HG02840 (cell line): Measurements from ENCODE around the gene ST8SIA3.
"Not testable (repeated sequence)": the region's sequence is repeated elsewhere in the genome, so short reads cannot be mapped to it uniquely, and the experiment has no call there.

Source experiments
- ATAC-seq: cut with Tn5 transposase; IDR thresholded peaks from one replicate; pipeline ENCODE4 v1.9.1; 2021; ENCODE audit warnings: mild to moderate bottlenecking, moderate library complexity, moderate number of reproducible peaks; ENCODE audit not compliant: unreplicated experiment, low FRiP score

ST8SIA3 gene

DNA sequence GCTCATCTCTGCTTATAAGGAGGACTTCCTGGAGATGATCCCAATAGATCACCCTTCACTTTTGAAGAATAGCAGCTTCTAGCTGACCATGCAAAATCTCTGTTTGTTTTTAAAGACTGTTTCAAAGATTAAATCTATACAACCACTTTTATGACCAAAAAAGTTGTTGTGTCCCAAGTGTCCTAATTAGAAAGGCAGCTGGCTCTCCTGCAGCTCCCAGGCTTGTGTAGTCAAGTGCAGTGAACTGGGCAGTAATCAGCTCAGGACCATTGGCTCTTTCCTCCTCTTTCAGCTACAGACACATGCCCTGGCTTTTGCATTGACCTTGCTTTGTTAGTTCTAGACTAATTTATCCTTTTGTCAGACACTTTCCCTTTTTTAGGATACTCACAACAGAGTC, 10.4 kb downstream of the ST8SIA3 start:
- no peak for ATAC-seq

DNA sequence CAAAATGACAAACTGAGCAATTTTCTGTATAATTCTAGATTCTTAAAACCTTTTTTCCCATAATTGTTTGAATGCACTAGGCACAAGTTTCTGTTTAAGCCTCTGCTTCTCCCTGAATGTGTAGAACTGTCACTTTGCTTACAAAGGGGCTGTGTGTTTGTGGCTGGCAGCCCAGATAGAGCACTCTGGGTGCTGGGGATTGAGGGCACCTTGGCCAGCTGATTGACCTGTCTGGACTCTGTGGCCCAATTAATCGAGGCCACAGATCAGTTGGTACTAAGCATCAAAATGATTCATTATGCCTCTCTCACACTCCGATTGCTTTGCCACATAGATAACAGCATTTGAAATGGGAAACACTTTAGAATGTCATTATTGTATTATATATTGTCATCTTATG, 12.1 kb downstream of the ST8SIA3 start:
- ATAC-seq: no peak

DNA sequence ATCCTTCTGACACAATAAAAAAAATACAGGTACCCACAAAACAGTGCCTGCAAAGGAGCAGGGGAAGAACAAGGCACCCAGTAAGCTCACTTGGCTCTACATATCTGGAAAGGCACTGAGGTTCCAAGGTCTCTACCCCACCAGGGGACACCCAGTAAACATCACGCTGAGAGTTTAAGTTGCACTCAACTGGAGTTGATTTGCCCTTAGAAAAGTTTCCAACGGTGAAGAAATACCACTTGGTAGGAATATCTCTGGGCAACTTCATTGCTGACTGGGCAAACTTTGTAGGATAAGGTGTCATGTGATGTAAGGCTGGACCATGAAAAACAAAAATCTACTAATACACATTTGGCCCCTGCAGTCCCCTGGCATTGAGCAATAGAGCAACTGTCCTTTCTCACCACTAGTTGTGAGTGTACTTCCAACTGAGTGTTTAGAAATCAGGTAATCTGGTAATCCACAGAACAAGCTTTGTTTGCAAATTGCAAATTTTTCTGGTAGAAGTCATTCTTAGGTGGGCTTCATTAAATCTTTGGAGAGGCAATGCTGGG, 14.2 kb downstream of the ST8SIA3 start:
- no peak for ATAC-seq

DNA sequence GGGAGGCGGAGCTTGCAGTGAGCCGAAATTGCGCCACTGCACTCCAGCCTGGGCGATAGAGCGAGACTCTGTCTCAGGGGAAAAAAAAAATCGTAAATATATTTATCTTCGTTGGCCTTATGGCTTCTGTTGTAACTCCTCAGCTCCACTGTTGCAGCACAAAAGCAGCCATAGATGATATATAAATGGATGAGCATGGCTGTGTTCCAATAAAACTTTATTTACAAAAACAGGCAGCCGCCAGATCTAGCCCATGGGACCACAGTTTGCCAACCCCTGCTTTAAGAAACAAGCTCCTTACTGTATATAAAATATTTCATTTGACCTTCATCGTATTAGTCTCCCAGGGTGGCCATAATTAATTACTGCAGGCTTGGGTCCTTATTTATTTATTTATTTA, 20.1 kb downstream of the ST8SIA3 start:
- no peak for ATAC-seq

DNA sequence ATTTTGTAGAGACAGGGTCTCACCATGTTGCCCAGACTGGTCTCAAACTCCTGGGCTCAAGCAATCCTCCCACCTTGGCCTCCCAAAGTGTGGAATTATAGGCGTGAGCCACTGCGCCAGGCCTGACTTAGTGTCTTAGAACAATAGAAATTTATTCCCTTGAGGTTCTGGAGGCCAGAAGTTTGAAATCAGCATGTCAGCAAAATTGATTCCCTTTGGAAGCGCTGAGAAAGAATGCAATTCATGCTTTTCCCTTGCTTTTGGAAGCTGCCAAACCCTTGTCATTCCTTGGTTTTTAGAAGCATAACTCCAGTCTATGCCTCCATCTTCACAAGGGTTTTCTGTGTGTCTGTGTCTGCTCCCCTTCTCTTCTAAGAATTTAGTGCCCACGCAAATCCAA, 20.7 kb downstream of the ST8SIA3 start:
- ATAC-seq: no peak

DNA sequence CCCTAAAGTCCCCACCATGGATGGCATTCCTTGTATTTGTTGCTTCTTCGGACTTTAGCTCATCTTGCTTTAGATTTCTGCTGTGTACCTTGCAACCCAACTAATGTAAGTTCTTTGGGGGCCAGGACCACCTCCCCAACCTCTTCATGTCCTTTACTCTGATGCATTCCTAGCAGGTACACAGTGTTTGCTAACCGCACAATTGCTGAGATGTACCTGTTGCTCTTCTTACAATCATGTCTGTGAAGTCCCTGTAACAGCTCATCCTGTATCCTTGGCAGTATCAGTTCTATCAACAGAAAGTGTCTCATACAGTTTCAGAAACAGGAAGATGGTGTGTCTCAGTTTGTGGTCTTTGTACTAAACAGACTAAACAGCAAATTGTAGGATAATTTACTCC, 24.1 kb downstream of the ST8SIA3 start:
- ATAC-seq: no peak

DNA sequence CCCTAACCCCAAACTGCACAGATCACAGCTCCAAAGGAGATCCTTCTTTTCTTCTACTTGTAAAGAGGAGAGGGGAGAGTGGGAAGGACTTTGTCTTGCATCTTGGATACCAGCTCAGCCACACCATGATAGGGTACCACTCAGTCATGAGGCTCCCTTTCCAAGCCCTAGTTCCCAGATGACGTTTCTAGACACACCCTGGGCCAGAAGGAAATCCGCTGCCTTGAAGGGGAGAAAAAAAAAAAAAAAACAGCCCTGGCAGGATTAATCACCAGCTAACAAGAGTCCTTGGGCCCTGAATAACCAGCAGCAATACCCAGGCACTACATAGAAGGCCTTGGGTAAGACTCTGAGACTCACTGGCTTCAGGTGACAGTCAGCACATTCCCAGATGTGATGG, 36.9 kb downstream of the ST8SIA3 start:
- no peak for ATAC-seq

DNA sequence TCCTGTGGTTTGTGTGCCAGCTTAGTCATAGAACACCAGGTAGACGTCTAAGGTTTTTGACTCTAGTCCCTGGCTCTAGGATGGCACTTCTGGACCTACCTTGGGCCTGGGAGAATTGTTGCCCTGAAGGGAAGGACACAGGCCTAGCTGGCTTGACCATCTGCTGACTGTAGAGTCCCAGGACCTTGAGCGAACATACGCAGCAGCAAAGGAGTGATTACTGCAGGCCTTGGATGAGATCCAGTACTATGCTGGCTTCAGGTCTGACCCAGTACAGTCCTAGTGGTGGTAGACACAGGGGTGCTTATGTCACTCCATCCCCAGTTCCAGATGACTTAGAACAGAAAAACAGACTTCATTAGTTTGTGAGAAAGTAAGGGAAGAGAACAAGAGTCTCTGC, 37.7 kb downstream of the ST8SIA3 start:
- ATAC-seq: no peak

DNA sequence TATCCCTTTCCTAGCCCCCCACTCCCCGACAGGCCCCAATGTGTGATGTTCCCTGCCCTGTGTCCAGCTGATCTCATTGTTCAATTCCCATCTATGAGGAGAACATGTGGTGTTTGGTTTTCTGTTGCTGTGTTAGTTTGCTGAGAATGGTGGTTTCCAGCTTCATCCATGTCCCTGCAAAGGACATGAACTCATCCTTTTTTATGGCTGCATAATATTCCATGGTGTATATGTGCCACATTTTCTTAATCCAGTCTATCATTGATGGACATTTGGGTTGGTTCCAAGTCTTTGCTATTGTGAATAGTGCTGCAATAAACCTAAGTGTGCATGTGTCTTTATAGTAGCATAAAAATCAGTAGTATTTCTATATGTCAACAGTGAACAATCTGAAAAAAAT, 42.4 kb downstream of the ST8SIA3 start:
- not testable (repeated sequence) for ATAC-seq

DNA sequence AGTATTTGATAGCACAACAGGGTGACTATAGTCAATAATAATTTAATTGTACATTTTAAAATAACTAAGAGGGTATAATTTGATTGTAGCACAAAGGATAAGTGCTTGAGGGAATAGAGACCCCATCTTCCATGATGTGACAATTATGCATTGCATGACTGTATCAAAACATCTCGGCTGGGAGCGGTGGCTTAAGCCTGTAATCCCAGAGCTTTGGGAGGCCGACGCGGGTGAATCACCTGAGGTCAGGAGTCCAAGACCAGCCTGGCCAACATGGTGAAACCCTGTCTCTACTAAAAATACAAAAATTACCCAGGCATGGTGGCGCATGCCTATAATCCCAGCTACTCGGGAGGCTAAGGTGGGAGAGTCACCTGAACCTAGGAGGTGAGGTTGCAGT, 44.5 kb downstream of the ST8SIA3 start:
- ATAC-seq: not testable (repeated sequence)

DNA sequence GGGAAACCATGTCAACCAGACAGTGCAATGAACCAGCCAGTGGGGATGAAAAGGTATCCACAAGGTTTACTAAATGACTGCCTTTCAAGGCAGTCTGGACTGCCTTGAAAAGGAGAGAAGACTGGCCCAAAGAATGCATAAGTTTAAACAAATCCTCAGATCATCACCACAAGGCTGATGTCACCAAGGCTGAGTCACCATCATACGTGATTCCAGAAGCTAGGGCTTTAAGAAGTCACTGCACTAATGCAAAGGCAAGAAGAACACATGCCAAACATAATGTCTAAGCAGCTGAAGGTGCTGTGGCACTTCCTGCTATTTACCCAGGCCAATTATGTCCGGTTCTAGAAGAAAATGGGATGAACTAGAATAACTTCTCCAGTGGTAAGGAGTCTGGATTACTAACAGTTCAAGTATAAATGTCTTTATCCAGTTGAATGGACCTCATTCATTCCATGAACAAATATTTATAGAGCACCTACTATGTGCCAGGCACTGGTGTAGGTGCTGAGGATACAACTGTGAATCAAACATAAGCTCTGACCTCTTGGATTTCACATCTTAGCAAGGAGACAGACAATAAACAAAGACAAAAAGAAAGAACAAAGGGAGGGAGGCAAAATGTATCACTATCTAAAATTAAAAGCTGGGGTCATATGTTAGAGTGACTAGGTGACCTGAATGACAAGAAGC, 45.2 kb downstream of the ST8SIA3 start:
- no peak for ATAC-seq

DNA sequence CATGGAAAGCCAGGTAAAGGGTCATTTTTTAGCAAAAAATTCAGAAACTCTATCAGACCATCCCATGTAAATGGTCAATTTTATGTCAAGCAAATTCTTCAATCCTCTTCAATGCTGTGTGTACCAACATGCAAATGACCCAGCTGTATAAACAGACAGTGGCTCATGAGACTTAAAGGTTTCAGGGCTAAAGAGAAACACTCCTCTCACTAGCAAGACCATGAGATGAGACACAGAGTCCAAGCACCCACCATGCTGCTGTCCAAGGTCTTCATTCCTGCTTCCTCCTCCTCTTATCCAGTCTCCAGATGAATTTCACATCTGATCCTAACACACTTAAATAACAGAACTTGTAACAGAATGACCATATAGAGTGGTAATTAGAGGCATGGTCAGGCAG, 52.0 kb downstream of the ST8SIA3 start:
- ATAC-seq: no peak

DNA sequence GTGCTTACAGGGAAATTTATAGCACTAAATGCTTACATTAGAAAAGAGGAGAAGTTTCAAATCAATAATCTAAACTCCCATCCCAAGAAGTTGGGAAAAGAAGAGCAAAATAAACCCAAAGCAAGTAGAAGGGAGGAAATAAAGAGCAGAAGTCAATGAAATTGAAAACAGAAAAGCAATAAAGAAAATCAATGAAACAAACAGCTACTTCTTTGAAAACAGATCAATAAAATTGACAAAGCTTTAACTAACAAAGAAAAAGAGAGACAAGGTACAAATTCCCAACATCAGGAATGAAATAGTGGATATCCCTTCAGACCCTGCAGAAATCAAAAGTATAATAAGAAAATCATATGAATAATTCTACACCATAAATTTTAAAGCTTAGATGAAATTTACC, 57.3 kb downstream of the ST8SIA3 start:
- no peak for ATAC-seq

DNA sequence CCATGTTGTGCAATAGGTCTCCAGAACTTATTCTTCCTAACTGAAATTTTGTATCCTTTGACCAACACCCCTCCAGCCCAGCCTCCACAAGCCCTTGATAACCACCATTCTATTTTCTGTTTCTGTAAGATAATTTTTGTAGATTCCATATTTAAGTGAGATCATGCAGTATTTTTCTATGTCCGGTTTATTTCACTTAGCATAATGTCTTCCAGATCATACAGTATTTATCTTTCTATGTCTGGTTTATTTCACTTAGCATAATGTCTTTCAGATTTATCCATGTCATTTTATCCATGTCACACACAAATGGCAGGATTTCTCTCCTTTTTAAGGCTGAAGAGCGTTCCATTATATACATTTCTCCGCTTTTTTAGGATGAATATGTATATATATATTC, 58.4 kb downstream of the ST8SIA3 start:
- no peak for ATAC-seq

DNA sequence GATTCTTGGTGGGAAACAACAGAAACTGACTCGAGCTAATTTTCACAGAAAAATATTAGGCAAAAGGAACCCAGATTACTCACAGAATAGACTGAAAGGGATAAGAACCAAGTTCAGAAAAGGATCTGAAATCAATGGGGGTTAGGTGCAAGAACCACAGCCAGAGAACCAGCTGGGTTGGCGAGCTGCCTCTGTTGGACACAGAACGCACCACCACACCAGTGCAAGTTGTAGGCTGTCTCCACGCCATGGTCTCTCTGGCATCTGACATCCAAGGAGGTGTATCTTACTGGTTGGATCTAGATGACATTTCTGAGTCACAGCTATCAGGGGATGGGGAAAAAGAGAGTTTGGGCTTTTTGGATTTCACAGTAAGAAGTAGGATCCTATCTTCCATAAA, 64.2 kb downstream of the ST8SIA3 start:
- ATAC-seq: no peak
